Hepatocyte (in vitro differentiated cells): ENCODE measurements around the gene POLR2E. TPM values are rescaled to one million over a fixed set of nuclear protein-coding genes. Genes with fewer than 3 reads are reported as not detected.
"Not testable (repeated sequence)": the region's sequence is repeated elsewhere in the genome, so short reads cannot be mapped to it uniquely, and the experiment has no call there.

Source experiments
- DNase-seq: peaks from one replicate; pipeline ENCODE4 v3.0.0-alpha.2; 2016; ENCODE audit warnings: low spot score
- H2AFZ ChIP-seq: fragments of 200-600 bp; sonication (generic); 2 replicates; pipeline ENCODE4 v1.6.0; 2016; ENCODE audit warnings: antibody characterized with exemption, mild to moderate bottlenecking
- H3K27ac ChIP-seq: fragments of 200-600 bp; sonication (generic); 2 replicates; pipeline ENCODE4 v1.5.1; 2016; ENCODE audit warnings: mild to moderate bottlenecking
- H3K27me3 ChIP-seq: fragments of 200-600 bp; sonication (generic); 2 replicates; pipeline ENCODE4 v1.6.1; 2016
- H3K36me3 ChIP-seq: fragments of 200-600 bp; sonication (generic); replicated peaks from 2 replicates; pipeline ENCODE4 v1.5.1; 2016; ENCODE audit warnings: low read depth; ENCODE audit not compliant: insufficient read depth
- H3K4me1 ChIP-seq: fragments of 200-600 bp; sonication (generic); 2 replicates; pipeline ENCODE4 v1.5.1; 2016; ENCODE audit warnings: mild to moderate bottlenecking, moderate library complexity; ENCODE audit not compliant: insufficient read depth
- H3K4me2 ChIP-seq: fragments of 200-600 bp; sonication (generic); 2 replicates; pipeline ENCODE4 v1.6.0; 2016
- H3K4me3 ChIP-seq: fragments of 200-600 bp; sonication (generic); 2 replicates; pipeline ENCODE4 v1.5.1; 2016; ENCODE audit warnings: mild to moderate bottlenecking
- H3K79me2 ChIP-seq: fragments of 200-600 bp; sonication (generic); 2 replicates; pipeline ENCODE4 v1.6.0; 2017; ENCODE audit warnings: mild to moderate bottlenecking
- H3K9me2 ChIP-seq: fragments of 200-600 bp; sonication (generic); replicated peaks from 2 replicates; pipeline ENCODE4 v1.6.0; 2017; ENCODE audit warnings: mild to moderate bottlenecking; ENCODE audit not compliant: insufficient read depth
- H3K9me3 ChIP-seq: fragments of 200-600 bp; sonication (generic); 2 replicates; pipeline ENCODE4 v1.5.1; 2016; ENCODE audit warnings: low read depth, mild to moderate bottlenecking
- H4K20me1 ChIP-seq: fragments of 200-600 bp; sonication (generic); 2 replicates; pipeline ENCODE4 v1.6.0; 2016; ENCODE audit warnings: mild to moderate bottlenecking; ENCODE audit not compliant: insufficient read depth, poor library complexity, severe bottlenecking
- CTCF ChIP-seq: fragments of 200-600 bp; sonication (generic); IDR thresholded peaks from 2 replicates; pipeline ENCODE4 v1.5.1; 2016; ENCODE audit warnings: antibody characterized with exemption, mild to moderate bottlenecking; ENCODE audit not compliant: poor library complexity
- EZH2 ChIP-seq: fragments of 200-600 bp; sonication (generic); IDR thresholded peaks from 2 replicates; pipeline ENCODE4 v1.6.1; 2016; ENCODE audit warnings: antibody characterized with exemption, mild to moderate bottlenecking, borderline replicate concordance
- EZH2phosphoT487 ChIP-seq: fragments of 200-600 bp; sonication (generic); IDR thresholded peaks from one replicate; pipeline ENCODE4 v1.6.1; 2018; ENCODE audit warnings: antibody characterized with exemption, mild to moderate bottlenecking, low read depth, moderate library complexity; ENCODE audit not compliant: unreplicated experiment, severe bottlenecking
- WGBS: methylation state at CpG from one replicate; pipeline ENCODE4 v1.1.6; 2016; ENCODE audit warnings: low lambda C conversion rate; ENCODE audit errors: missing lambda C conversion rate; 5-methylcytosine and 5-hydroxymethylcytosine counted together
- polyA plus RNA-seq: library from polyadenylated mRNA; unstranded; fragments of >200 nt; fragmentation: Nextera tagmentation; extraction: Ambion mirVana; gene quantifications from 2 replicates; pipeline ENCODE4 v1.2.1, GENCODE V29; 2016
- total RNA-seq: library from RNA; depleted of rRNA; stranded (reverse); fragments of >200 nt; gene quantifications from 2 replicates; pipeline ENCODE4 v1.2.3, GENCODE V29; 2014

POLR2E gene
- total and polyA plus RNA-seq, 2 experiments from 2014 or later: 126 to 328 TPM

GRCh38 chr19:1129535-1129934 lies 34.4 kb upstream of the POLR2E start:
- H3K9me2 ChIP-seq: no peaks in the 10 kb centered on the region
- H3K27me3 ChIP-seq: no peaks in the 10 kb centered on the region
- peaks cover 36% of the 10 kb centered on the region for H3K79me2 ChIP-seq
- no peaks in the 10 kb centered on the region for H3K9me3 ChIP-seq
- H3K4me1 ChIP-seq: peaks cover 22% of the 10 kb centered on the region
- peaks cover 12% of the 10 kb centered on the region for H4K20me1 ChIP-seq
- H2AFZ ChIP-seq: no peak overlapping the region
- DNase-seq: no peak
- no peaks in the 10 kb centered on the region for H3K36me3 ChIP-seq
- no peak overlapping the region for H3K4me2 ChIP-seq
- no peak for TF ChIP-seq EZH2phosphoT487
- WGBS: 93% methylated on average over 18 of the region's 18 CpGs
- H3K4me3 ChIP-seq: no peak overlapping the region
- no peak overlapping the region for H3K27ac ChIP-seq

GRCh38 chr19:1129084-1129483 lies 33.9 kb upstream of the POLR2E start:
- H3K9me2 ChIP-seq, H2AFZ ChIP-seq, H3K27ac ChIP-seq, H3K36me3 ChIP-seq, DNase-seq, H3K4me3 ChIP-seq, H3K27me3 ChIP-seq, H3K9me3 ChIP-seq, H3K4me2 ChIP-seq: not testable (repeated sequence)
- H3K79me2 ChIP-seq: peaks cover 32% of the 10 kb centered on the region
- peaks cover 22% of the 10 kb centered on the region for H3K4me1 ChIP-seq
- peaks cover 12% of the 10 kb centered on the region for H4K20me1 ChIP-seq
- 96% methylated on average over 7 of the region's 7 CpGs for WGBS

- peaks cover 12% of the 10 kb centered on the region for H4K20me1 ChIP-seq
- no peak overlapping the region for H2AFZ ChIP-seq
- H3K9me2 ChIP-seq: no peaks in the 10 kb centered on the region
- TF ChIP-seq EZH2phosphoT487 (no peak), EZH2 (no peak), CTCF (no peak)
- H3K27ac ChIP-seq: no peak overlapping the region
- DNase-seq: no peak
- no peaks in the 10 kb centered on the region for H3K36me3 ChIP-seq
- H3K4me2 ChIP-seq: no peak overlapping the region
- peaks cover 18% of the 10 kb centered on the region for H3K4me1 ChIP-seq
- H3K9me3 ChIP-seq: no peaks in the 10 kb centered on the region
- H3K4me3 ChIP-seq: no peak overlapping the region
- no peaks in the 10 kb centered on the region for H3K27me3 ChIP-seq
- peaks cover 28% of the 10 kb centered on the region for H3K79me2 ChIP-seq
- WGBS: 96% methylated on average over 14 of the region's 17 CpGs
These were observed 32.9 kb upstream of the POLR2E start for GRCh38 chr19:1128106-1128505.

GRCh38 chr19:1126984-1127760 lies 32.0 kb upstream of the POLR2E start:
- H3K4me1 ChIP-seq: peaks cover 9% of the 10 kb centered on the region
- no peaks in the 10 kb centered on the region for H3K9me2 ChIP-seq
- H3K9me3 ChIP-seq: no peaks in the 10 kb centered on the region
- no peak overlapping the region for H3K4me3 ChIP-seq
- H3K36me3 ChIP-seq: no peaks in the 10 kb centered on the region
- H2AFZ ChIP-seq: no peak overlapping the region
- H3K4me2 ChIP-seq: no peak overlapping the region
- H3K79me2 ChIP-seq: peaks cover 27% of the 10 kb centered on the region
- H4K20me1 ChIP-seq: peaks cover 12% of the 10 kb centered on the region
- no peak overlapping the region for H3K27ac ChIP-seq
- no peaks in the 10 kb centered on the region for H3K27me3 ChIP-seq
- TF ChIP-seq EZH2 (no peak), CTCF (no peak), EZH2phosphoT487 (no peak)
- 95% methylated on average over 28 of the region's 33 CpGs for WGBS
- DNase-seq: no peak
